Subcutaneous abdominal adipose tissue (tissue), 5 donors: ENCODE data around the gene TRPV5.

Source experiments
- H3K27ac ChIP-seq: one replicate; pipeline ENCODE4 v1.7.0; 2013; ENCODE audit warnings: low read depth, mild to moderate bottlenecking, inconsistent platforms, low read length, moderate library complexity
- H3K27me3 ChIP-seq, 5 donors: one replicate each; pipeline ENCODE4 v1.7.0; 2013; ENCODE audit warnings: low read length in 5 of 5, inconsistent platforms in 1 of 5; ENCODE audit not compliant: control insufficient read depth in 5 of 5, insufficient read depth in 4 of 5
- H3K36me3 ChIP-seq, 5 donors: one replicate each; pipeline ENCODE4 v1.7.0; 2013; ENCODE audit warnings: low read length in 5 of 5; ENCODE audit not compliant: control insufficient read depth in 5 of 5, insufficient read depth in 5 of 5
- H3K4me1 ChIP-seq, 5 donors: one replicate each; pipeline ENCODE4 v1.7.0; 2013; ENCODE audit warnings: low read length in 5 of 5, mild to moderate bottlenecking in 3 of 5, moderate library complexity in 1 of 5; ENCODE audit not compliant: control insufficient read depth in 5 of 5, insufficient read depth in 5 of 5
- H3K4me3 ChIP-seq, 5 donors: one replicate each; pipeline ENCODE4 v1.7.0; 2013; ENCODE audit warnings: low read length in 5 of 5, low read depth in 1 of 5
- H3K9ac ChIP-seq, 5 donors: one replicate each; pipeline ENCODE4 v1.7.0; 2013; ENCODE audit warnings: low read length in 5 of 5, mild to moderate bottlenecking in 4 of 5, moderate library complexity in 3 of 5
- H3K9me3 ChIP-seq, 5 donors: one replicate each; pipeline ENCODE4 v1.7.0; 2013; ENCODE audit warnings: low read length in 5 of 5; ENCODE audit not compliant: control insufficient read depth in 5 of 5
- donor health status: healthy.
- donor health status: healthy.
- donor health status: healthy.
- donor health status: healthy.
- donor health status: healthy.

Gene TRPV5

GRCh38 chr7:142882338-142882678 is 51.2 kb downstream of the TRPV5 start:
- no peak overlapping the region for H3K9ac ChIP-seq
- no peaks in the 10 kb centered on the region for H3K36me3 ChIP-seq
- H3K27me3 ChIP-seq, result peaks cover 0 to 12% (median 5%) of the 10 kb centered on the region in 5 donors
- H3K4me3 ChIP-seq, result no peak overlapping the region
- H3K9me3 ChIP-seq, result no peaks in the 10 kb centered on the region
- H3K27ac ChIP-seq, result no peak overlapping the region
- H3K4me1 ChIP-seq, result peaks cover 0 to 2% (median 0%) of the 10 kb centered on the region in 5 donors

- H3K4me1 ChIP-seq, result peaks cover 0 to 2% (median 0%) of the 10 kb centered on the region in 5 donors
- H3K4me3 ChIP-seq, result no peak overlapping the region
- peaks cover 4 to 11% (median 9%) of the 10 kb centered on the region in 5 donors for H3K27me3 ChIP-seq
- H3K27ac ChIP-seq, result no peak overlapping the region
- no peaks in the 10 kb centered on the region for H3K36me3 ChIP-seq
- no peaks in the 10 kb centered on the region for H3K9me3 ChIP-seq
- no peak overlapping the region for H3K9ac ChIP-seq
Observed at GRCh38 chr7:142881586-142882337, 51.8 kb downstream of the TRPV5 start.

- Histone ChIP-seq H3K9ac (no peak overlapping the region), H3K9me3 (no peaks in the 10 kb centered on the region), H3K36me3 (no peaks in the 10 kb centered on the region), H3K27me3 (peaks cover 7 to 16% (median 12%) of the 10 kb centered on the region in 5 donors), H3K27ac (no peak overlapping the region), H3K4me3 (no peak overlapping the region), H3K4me1 (peaks cover 0 to 2% (median 0%) of the 10 kb centered on the region in 5 donors)
Observed at GRCh38 chr7:142880876-142881505, 52.6 kb downstream of the TRPV5 start.

GRCh38 chr7:142879060-142879459 is 54.5 kb downstream of the TRPV5 start:
- H3K9me3 ChIP-seq, result no peaks in the 10 kb centered on the region
- H3K4me3 ChIP-seq, result no peak overlapping the region
- no peak overlapping the region for H3K9ac ChIP-seq
- H3K36me3 ChIP-seq, result no peaks in the 10 kb centered on the region
- H3K27me3 ChIP-seq, result peaks cover 7 to 19% (median 13%) of the 10 kb centered on the region in 5 donors
- no peaks in the 10 kb centered on the region for H3K4me1 ChIP-seq
- no peak overlapping the region for H3K27ac ChIP-seq

GRCh38 chr7:142878315-142878714 is 55.2 kb downstream of the TRPV5 start:
- no peaks in the 10 kb centered on the region for H3K9me3 ChIP-seq
- H3K27me3 ChIP-seq, result peaks cover 7 to 19% (median 13%) of the 10 kb centered on the region in 5 donors
- H3K36me3 ChIP-seq, result no peaks in the 10 kb centered on the region
- H3K4me3 ChIP-seq, result no peak overlapping the region
- no peak overlapping the region for H3K9ac ChIP-seq
- H3K27ac ChIP-seq, result no peak overlapping the region
- no peaks in the 10 kb centered on the region for H3K4me1 ChIP-seq

GRCh38 chr7:142876991-142877910 is 56.3 kb downstream of the TRPV5 start:
- H3K27ac ChIP-seq, result no peak overlapping the region
- no peak overlapping the region for H3K9ac ChIP-seq
- H3K36me3 ChIP-seq, result no peaks in the 10 kb centered on the region
- H3K4me1 ChIP-seq, result no peaks in the 10 kb centered on the region
- peaks cover 7 to 17% (median 13%) of the 10 kb centered on the region in 5 donors for H3K27me3 ChIP-seq
- H3K9me3 ChIP-seq, result no peaks in the 10 kb centered on the region
- no peak overlapping the region for H3K4me3 ChIP-seq

- H3K36me3 ChIP-seq, result peaks cover 0 to 3% (median 0%) of the 10 kb centered on the region in 5 donors
- peaks cover 7 to 17% (median 13%) of the 10 kb centered on the region in 5 donors for H3K27me3 ChIP-seq
- H3K27ac ChIP-seq, result no peak overlapping the region
- no peaks in the 10 kb centered on the region for H3K9me3 ChIP-seq
- no peak overlapping the region for H3K9ac ChIP-seq
- H3K4me3 ChIP-seq, result no peak overlapping the region
- no peaks in the 10 kb centered on the region for H3K4me1 ChIP-seq
Observed at GRCh38 chr7:142876236-142876960, 57.1 kb downstream of the TRPV5 start.

GRCh38 chr7:142875456-142875855 is 58.1 kb downstream of the TRPV5 start:
- no peak overlapping the region for H3K4me3 ChIP-seq
- no peak overlapping the region for H3K9ac ChIP-seq
- H3K9me3 ChIP-seq, result no peaks in the 10 kb centered on the region
- peaks cover 6 to 13% (median 9%) of the 10 kb centered on the region in 5 donors for H3K27me3 ChIP-seq
- H3K36me3 ChIP-seq, result peaks cover 0 to 8% (median 4%) of the 10 kb centered on the region in 5 donors
- H3K4me1 ChIP-seq, result no peaks in the 10 kb centered on the region
- no peak overlapping the region for H3K27ac ChIP-seq

GRCh38 chr7:142874837-142875236 is 58.7 kb downstream of the TRPV5 start:
- peaks cover 6 to 13% (median 9%) of the 10 kb centered on the region in 5 donors for H3K27me3 ChIP-seq
- H3K9ac ChIP-seq, result no peak overlapping the region
- no peaks in the 10 kb centered on the region for H3K4me1 ChIP-seq
- peaks cover 0 to 11% (median 6%) of the 10 kb centered on the region in 5 donors for H3K36me3 ChIP-seq
- H3K27ac ChIP-seq, result no peak overlapping the region
- H3K9me3 ChIP-seq, result no peaks in the 10 kb centered on the region
- H3K4me3 ChIP-seq, result no peak overlapping the region
